ENCODE data around the gene BPIFB2.

BPIFB2 gene

DNA sequence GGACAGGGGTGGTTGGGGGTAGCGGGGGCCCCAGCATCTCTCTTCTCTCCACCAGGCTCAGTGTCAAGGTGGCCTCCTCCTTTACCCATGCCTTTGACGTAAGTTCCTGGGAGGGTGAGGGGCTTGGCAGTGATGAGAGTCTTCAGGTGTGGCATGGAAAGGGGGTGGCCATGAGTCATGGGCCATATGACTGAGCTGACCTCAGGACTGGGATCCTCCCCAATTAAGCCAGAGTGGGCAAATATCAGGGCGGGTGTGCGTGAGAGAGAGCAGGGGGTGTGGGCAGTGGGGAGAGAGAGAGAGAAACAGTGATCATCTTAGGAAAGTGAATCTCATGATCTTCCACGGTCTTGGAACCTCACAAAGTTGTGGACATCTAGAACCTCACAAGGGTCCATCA is 63.7 kb downstream of the BPIFB2 start:
- TF ChIP-seq, protein P1, sequence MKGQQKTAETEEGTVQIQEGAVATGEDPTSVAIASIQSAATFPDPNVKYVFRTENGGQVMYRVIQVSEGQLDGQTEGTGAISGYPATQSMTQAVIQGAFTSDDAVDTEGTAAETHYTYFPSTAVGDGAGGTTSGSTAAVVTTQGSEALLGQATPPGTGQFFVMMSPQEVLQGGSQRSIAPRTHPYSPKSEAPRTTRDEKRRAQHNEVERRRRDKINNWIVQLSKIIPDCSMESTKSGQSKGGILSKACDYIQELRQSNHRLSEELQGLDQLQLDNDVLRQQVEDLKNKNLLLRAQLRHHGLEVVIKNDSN (IDR thresholded peaks at IDR 0.05) = no peak
- TF ChIP-seq FOXM1 (IDR thresholded peaks at IDR 0.05; ENCODE audit: borderline replicate concordance, low read depth) = no peak
- TF ChIP-seq TAF1 (IDR thresholded peaks at IDR 0.05; ENCODE audit: low read depth) = no peak
- TF ChIP-seq TCF12 (IDR thresholded peaks at IDR 0.05; ENCODE audit: low read depth) = no peak
- no peak for TF ChIP-seq NFIC (IDR thresholded peaks at IDR 0.05)
- TF ChIP-seq, protein P2, sequence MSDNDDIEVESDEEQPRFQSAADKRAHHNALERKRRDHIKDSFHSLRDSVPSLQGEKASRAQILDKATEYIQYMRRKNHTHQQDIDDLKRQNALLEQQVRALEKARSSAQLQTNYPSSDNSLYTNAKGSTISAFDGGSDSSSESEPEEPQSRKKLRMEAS (IDR thresholded peaks at IDR 0.05) = no peak

DNA sequence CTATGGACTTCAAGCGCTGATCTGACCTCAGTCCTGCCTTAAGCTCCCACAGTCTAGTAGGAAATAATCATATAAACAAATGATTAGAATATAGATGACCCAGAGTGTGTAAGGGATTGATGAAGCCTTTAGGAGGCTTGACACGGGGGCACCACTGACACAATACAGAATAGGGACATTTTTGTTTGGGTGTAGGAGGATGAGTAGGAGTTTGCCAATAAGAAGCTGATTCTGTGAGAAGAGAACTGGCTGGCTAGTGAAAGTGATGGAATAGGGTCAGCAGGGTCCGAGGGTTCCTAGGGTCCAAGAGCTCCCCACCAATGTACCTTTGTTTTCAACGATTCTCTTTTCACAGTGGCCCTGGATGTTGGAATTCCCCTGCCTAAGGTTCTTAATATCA is 64.9 kb downstream of the BPIFB2 start:
- TF ChIP-seq, protein P1 (IDR thresholded peaks at IDR 0.05) = no peak
- TF ChIP-seq ZBTB7A (IDR thresholded peaks at IDR 0.05; ENCODE audit: low read depth) (no peak), CEBPB (IDR thresholded peaks at IDR 0.05) (no peak), TEAD4 (IDR thresholded peaks at IDR 0.05) (no peak), YY1 (IDR thresholded peaks at IDR 0.05; ENCODE audit: low read depth) (no peak)
- TF ChIP-seq, protein P3, sequence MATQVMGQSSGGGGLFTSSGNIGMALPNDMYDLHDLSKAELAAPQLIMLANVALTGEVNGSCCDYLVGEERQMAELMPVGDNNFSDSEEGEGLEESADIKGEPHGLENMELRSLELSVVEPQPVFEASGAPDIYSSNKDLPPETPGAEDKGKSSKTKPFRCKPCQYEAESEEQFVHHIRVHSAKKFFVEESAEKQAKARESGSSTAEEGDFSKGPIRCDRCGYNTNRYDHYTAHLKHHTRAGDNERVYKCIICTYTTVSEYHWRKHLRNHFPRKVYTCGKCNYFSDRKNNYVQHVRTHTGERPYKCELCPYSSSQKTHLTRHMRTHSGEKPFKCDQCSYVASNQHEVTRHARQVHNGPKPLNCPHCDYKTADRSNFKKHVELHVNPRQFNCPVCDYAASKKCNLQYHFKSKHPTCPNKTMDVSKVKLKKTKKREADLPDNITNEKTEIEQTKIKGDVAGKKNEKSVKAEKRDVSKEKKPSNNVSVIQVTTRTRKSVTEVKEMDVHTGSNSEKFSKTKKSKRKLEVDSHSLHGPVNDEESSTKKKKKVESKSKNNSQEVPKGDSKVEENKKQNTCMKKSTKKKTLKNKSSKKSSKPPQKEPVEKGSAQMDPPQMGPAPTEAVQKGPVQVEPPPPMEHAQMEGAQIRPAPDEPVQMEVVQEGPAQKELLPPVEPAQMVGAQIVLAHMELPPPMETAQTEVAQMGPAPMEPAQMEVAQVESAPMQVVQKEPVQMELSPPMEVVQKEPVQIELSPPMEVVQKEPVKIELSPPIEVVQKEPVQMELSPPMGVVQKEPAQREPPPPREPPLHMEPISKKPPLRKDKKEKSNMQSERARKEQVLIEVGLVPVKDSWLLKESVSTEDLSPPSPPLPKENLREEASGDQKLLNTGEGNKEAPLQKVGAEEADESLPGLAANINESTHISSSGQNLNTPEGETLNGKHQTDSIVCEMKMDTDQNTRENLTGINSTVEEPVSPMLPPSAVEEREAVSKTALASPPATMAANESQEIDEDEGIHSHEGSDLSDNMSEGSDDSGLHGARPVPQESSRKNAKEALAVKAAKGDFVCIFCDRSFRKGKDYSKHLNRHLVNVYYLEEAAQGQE (IDR thresholded peaks at IDR 0.05; ENCODE audit: low read depth) = no peak
- TF ChIP-seq, protein P2 (IDR thresholded peaks at IDR 0.05) = no peak

DNA sequence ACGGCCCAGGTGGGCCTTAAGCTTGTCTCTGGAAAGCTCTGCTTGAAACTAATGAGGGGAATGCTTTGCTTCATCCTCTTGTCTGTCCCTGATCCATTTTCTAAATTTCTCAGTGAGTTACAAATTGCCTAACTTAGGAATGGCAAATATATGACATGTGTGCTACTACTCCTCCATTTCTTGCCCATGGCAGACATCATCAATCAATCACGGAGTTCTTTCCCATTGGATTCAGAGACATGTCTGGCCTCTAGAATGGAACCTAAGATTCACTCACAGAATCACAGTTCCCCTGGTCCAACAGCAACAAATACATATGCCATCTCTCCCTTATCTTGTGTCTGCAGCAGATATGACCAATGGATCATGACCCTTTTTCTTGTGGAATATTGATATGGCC is 65.3 kb downstream of the BPIFB2 start:
- TF ChIP-seq NFIC (IDR thresholded peaks at IDR 0.05) (no peak), ZBTB7A (IDR thresholded peaks at IDR 0.05; ENCODE audit: low read depth) (no peak), CREB1 (IDR thresholded peaks at IDR 0.05; ENCODE audit: low read depth) (no peak), EP300 (IDR thresholded peaks at IDR 0.05; ENCODE audit: borderline replicate concordance) (no peak), RAD21 (IDR thresholded peaks at IDR 0.05; ENCODE audit: low read depth) (no peak), EGR1 (IDR thresholded peaks at IDR 0.05) (no peak), FOXM1 (IDR thresholded peaks at IDR 0.05; ENCODE audit: borderline replicate concordance, low read depth) (no peak)
- TF ChIP-seq, protein P2 (IDR thresholded peaks at IDR 0.05) = no peak

Data from Ishikawa (cell line).